ENCODE data around the gene ZNRD2.
"Not testable (repeated sequence)": the region's sequence is repeated elsewhere in the genome, so short reads cannot be mapped to it uniquely, and the experiment has no call there.

ZNRD2 gene

GRCh38 chr11:65559535-65559934 lies 10.7 kb upstream of the ZNRD2 start:
- DNase-seq (ENCODE audit: low read depth): no peak
- H3K4me3 ChIP-seq (ENCODE audit: low read depth, low read length): no peak overlapping the region
- TF ChIP-seq, protein P1, sequence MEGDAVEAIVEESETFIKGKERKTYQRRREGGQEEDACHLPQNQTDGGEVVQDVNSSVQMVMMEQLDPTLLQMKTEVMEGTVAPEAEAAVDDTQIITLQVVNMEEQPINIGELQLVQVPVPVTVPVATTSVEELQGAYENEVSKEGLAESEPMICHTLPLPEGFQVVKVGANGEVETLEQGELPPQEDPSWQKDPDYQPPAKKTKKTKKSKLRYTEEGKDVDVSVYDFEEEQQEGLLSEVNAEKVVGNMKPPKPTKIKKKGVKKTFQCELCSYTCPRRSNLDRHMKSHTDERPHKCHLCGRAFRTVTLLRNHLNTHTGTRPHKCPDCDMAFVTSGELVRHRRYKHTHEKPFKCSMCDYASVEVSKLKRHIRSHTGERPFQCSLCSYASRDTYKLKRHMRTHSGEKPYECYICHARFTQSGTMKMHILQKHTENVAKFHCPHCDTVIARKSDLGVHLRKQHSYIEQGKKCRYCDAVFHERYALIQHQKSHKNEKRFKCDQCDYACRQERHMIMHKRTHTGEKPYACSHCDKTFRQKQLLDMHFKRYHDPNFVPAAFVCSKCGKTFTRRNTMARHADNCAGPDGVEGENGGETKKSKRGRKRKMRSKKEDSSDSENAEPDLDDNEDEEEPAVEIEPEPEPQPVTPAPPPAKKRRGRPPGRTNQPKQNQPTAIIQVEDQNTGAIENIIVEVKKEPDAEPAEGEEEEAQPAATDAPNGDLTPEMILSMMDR (IDR thresholded peaks at IDR 0.05; ENCODE audit: low read depth, low read length, missing control alignments): no peak

GRCh38 chr11:65559951-65560537 lies 10.2 kb upstream of the ZNRD2 start:
- TF ChIP-seq, protein P1 (IDR thresholded peaks at IDR 0.05; ENCODE audit: low read depth, low read length, missing control alignments): no peak
- DNase-seq (ENCODE audit: low read depth): no peak
- no peak overlapping the region for H3K4me3 ChIP-seq (ENCODE audit: low read depth, low read length)

GRCh38 chr11:65560555-65561418 lies 9.5 kb upstream of the ZNRD2 start:
- DNase-seq (ENCODE audit: low read depth): no peak
- no peak overlapping the region for H3K4me3 ChIP-seq (ENCODE audit: low read depth, low read length)
- TF ChIP-seq, protein P1 (IDR thresholded peaks at IDR 0.05; ENCODE audit: low read depth, low read length, missing control alignments): no peak

DNA sequence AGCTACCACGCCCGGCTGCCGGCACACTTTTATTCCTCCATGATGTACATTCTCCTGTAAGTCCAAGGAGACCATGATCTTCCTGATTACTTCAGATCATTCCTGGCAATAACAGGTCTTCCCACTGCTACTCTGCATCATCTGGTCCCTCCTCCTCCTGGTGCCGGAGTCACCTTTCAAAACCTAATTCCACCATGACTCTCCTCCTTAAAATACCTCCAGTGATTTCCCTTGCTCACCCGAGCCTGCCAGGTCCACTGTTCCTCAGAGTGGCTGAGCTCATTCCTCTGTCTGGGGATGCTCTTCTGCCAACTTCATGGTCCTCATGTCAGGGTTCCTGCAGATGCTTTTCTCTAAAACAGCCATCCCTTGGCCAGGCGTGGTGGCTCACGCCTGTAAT lies 8.3 kb upstream of the ZNRD2 start:
- no peak overlapping the region for H3K4me3 ChIP-seq (ENCODE audit: low read depth, low read length)
- TF ChIP-seq, protein P1 (IDR thresholded peaks at IDR 0.05; ENCODE audit: low read depth, low read length, missing control alignments): no peak
- no peak for DNase-seq (ENCODE audit: low read depth)

DNA sequence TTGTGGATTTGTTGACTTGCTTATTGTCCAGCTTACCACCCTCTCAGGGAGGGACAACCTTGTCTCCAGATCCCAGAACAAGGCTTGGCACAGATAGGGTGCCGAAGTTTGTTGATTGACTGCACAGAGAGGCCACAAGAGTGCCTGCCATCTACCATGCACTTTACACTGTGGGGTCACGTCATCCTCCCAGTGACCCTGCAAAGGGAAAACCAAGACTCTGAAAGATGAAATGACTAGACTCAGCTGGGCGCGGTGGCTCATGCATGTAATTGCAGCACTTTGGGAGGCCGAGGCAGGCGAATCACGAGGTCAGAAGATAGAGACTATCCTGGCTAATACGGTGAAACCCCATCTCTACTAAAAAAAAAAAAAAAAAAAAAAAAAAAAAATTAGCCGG lies 7.5 kb upstream of the ZNRD2 start:
- TF ChIP-seq, protein P1 (IDR thresholded peaks at IDR 0.05; ENCODE audit: low read depth, low read length, missing control alignments): no peak
- no peak overlapping the region for H3K4me3 ChIP-seq (ENCODE audit: low read depth, low read length)
- DNase-seq (ENCODE audit: low read depth): no peak

DNA sequence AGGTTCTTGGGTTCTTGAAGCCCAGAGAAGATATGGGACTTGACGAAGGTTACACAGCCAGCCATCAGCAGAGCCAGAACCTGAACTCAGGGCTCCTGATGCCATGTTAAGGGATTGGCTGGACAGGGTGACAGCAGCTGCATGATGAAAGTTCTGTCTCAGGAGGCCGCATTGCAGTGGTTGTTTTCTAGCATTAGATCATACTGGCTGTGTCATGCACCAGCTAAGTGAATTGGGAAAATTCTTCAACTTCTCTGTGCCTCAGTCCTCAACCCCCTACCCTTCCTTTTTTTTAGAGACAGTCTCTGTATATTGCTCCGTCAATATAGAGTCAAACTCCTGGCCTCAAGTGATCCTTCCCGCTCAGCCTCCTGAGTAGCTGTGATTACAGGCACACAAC lies 6.7 kb upstream of the ZNRD2 start:
- TF ChIP-seq, protein P1 (IDR thresholded peaks at IDR 0.05; ENCODE audit: low read depth, low read length, missing control alignments): no peak
- no peak overlapping the region for H3K4me3 ChIP-seq (ENCODE audit: low read depth, low read length)
- no peak for DNase-seq (ENCODE audit: low read depth)

DNA sequence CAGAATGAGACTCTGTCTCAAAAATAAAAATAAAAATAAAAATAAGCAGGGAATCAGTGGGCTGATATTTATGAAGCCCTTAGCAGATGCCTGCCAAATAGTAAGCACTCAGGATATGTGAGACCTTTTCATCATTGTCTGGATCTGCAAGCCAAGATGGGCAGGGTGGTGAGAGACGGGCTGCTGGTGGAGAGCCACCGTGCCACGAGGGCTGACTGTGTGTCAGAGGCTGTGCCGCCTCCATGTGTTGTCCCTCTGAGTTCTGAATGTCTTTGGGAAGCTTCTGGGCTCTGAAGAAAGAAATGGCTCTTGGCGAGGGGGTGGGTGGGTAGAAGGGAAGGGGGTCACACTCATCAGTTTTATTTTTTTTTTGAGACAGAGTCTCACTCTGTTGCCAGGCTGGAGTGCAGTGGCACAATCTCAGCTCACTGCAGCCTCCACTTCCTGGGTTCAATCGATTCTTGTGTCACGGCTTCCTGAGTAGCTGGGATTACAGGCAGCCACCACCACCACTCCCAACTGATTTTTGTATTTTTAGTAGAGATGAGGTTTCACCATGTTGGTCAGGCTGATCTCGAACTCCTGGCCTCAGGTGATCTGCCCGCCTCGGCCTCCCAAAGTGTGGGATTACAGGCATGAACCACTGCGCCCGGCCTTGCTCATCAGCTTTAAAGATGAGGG lies 5.3 kb upstream of the ZNRD2 start:
- not testable (repeated sequence) for DNase-seq (ENCODE audit: low read depth); H3K4me3 ChIP-seq (ENCODE audit: low read depth, low read length)

All from GM12864 (cell line).